ENCODE results near the gene FTCD. TPM values are rescaled to one million over a fixed set of nuclear protein-coding genes. Genes with fewer than 3 reads are reported as not detected.

The FTCD gene
- total and polyA plus RNA-seq, 9 of the 15 experiments (the other 6 are each of a cell fraction or from before 2014, with no cell fraction given), result 0.11 to 1.6 (median 0.67) TPM; not detected in 5

GRCh38 chr21:46184625-46185555 lies 29.5 kb upstream of the FTCD start (continued):
- peak; percentile 63; the same call in 1 of the 2 replicates for TF ChIP-seq ARID4B (CRISPR knock-in tag; IDR thresholded peaks at IDR 0.05)
- 0 out of 4 replicates have a peak, but pooled peaks of 1 of the 2 experiments have one; percentile 27 for TF ChIP-seq UBTF (IDR thresholded peaks at IDR 0.05; ENCODE audit: borderline replicate concordance in 1 of 2, low read depth in 2 of 2, low read length in 2 of 2)
- peak in 1 of 2 experiments; percentile 11; a peak in 1 of 4 replicates for TF ChIP-seq TBL1XR1 (IDR thresholded peaks at IDR 0.05; ENCODE audit: low read length in 2 of 2)
- no peak for TF ChIP-seq ZNF395 (CRISPR knock-in tag; IDR thresholded peaks at IDR 0.05)
- no peak for TF ChIP-seq ZNF518B (CRISPR knock-in tag; IDR thresholded peaks at IDR 0.05)
- TF ChIP-seq CBX2 (IDR thresholded peaks at IDR 0.05; ENCODE audit: insufficient read depth, low read length, poor library complexity, severe bottlenecking), result no peak
- no peak for TF ChIP-seq DEAF1 (CRISPR knock-in tag; IDR thresholded peaks at IDR 0.05)
- no peak for TF ChIP-seq RBM39 (optimal IDR thresholded peaks at IDR 0.05; ENCODE audit: low read depth, low read length)
- TF ChIP-seq PHF21A (IDR thresholded peaks at IDR 0.05; ENCODE audit: borderline replicate concordance, low read depth), result no peak
- no peak for TF ChIP-seq SMAD2 (IDR thresholded peaks at IDR 0.05; ENCODE audit: low read depth, low read length)
- TF ChIP-seq ASH1L (IDR thresholded peaks at IDR 0.05; ENCODE audit: borderline replicate concordance, low read depth, partially characterized antibody), result no peak
